ENCODE data around the gene ARHGAP24.

- TF ChIP-seq CTCF (IDR thresholded peaks at IDR 0.05) (no peak), EP300 (IDR thresholded peaks at IDR 0.05) (no peak), POLR2A (IDR thresholded peaks at IDR 0.05) (no peak)
Observed at GRCh38 chr4:85488416-85488815, 13.5 kb downstream of the ARHGAP24 start.
